HepG2 (cell line): Measurements from ENCODE around the gene ISCA2. TPM values are rescaled to one million over a fixed set of nuclear protein-coding genes. Genes with fewer than 3 reads are reported as not detected.

Experiments used
- ARID2 ChIP-seq: sonication (generic); formaldehyde crosslinking; IDR thresholded peaks from 2 replicates; pipeline ENCODE4 v1.8.1; 2022; ENCODE audit warnings: mild to moderate bottlenecking, missing genetic modification reagents, borderline replicate concordance
- HNF1A ChIP-seq, 2 experiments: sonication (generic) in 1 of 2; formaldehyde crosslinking in 1 of 2; IDR thresholded peaks; 2 replicates each; pipeline versions ENCODE4 v1.4.0 to v1.6.1; 2016 to 2020; ENCODE audit warnings: borderline replicate concordance in 1 of 2, low read depth in 1 of 2, mild to moderate bottlenecking in 1 of 2, missing genetic modification reagents in 1 of 2
- TRIM24 ChIP-seq: sonication (generic); formaldehyde crosslinking; IDR thresholded peaks from 2 replicates; pipeline ENCODE4 v1.8.0; 2022; ENCODE audit warnings: mild to moderate bottlenecking, missing genetic modification reagents
- ZBTB4 ChIP-seq: sonication (generic); formaldehyde crosslinking; IDR thresholded peaks from 2 replicates; pipeline ENCODE4 v1.4.0; 2020; ENCODE audit warnings: missing genetic modification reagents, mild to moderate bottlenecking, borderline replicate concordance
- ZNF224 ChIP-seq: sonication (generic); formaldehyde crosslinking; IDR thresholded peaks from 2 replicates; pipeline ENCODE4 v1.5.0; 2020; ENCODE audit warnings: mild to moderate bottlenecking, missing genetic modification reagents
- ZNF230 ChIP-seq: sonication (generic); formaldehyde crosslinking; IDR thresholded peaks from 2 replicates; pipeline ENCODE4 v1.4.0; 2020; ENCODE audit warnings: mild to moderate bottlenecking, missing genetic modification reagents
- ZNF253 ChIP-seq: sonication (generic); formaldehyde crosslinking; IDR thresholded peaks from 2 replicates; pipeline ENCODE4 v1.8.0; 2022; ENCODE audit warnings: mild to moderate bottlenecking, missing genetic modification reagents, borderline replicate concordance
- ZNF264 ChIP-seq: sonication (generic); formaldehyde crosslinking; IDR thresholded peaks from 2 replicates; pipeline ENCODE4 v1.4.0; 2020; ENCODE audit warnings: missing genetic modification reagents
- ZNF678 ChIP-seq: sonication (generic); formaldehyde crosslinking; IDR thresholded peaks from 2 replicates; pipeline ENCODE4 v1.4.0; 2020; ENCODE audit warnings: mild to moderate bottlenecking, missing genetic modification reagents
- polyA plus RNA-seq, 8 experiments: library from polyadenylated mRNA; depleted of rRNA in 3 of 8; stranded (reverse) in 7 of 8; unstranded in 1 of 8; fragments of >200 nt; fragmentation: Illumina TruSeq in 4 of 8; extraction: Trizol in 4 of 8; gene quantifications; 2 replicates each; pipeline versions ENCODE4 v1.2.1 to v1.2.3, GENCODE V29; 2011 to 2016; ENCODE audit warnings: low read depth in 4 of 8, missing spikeins in 1 of 8, mixed read lengths in 1 of 8; ENCODE audit not compliant: insufficient read depth in 1 of 8
- total RNA-seq, 5 experiments: library from RNA; depleted of rRNA; stranded (reverse); fragments of >200 nt; fragmentation: Illumina TruSeq; extraction: Trizol; gene quantifications; 2 replicates each; pipeline ENCODE4 v1.2.3, GENCODE V29; 2016; ENCODE audit warnings: low read depth in 1 of 5
- TF ChIP-seq, protein P1 (sequence below): IDR thresholded peaks from 2 replicates; pipeline ENCODE4 v1.6.1; 2012; ENCODE audit warnings: low read length, improper control_type of control experiment
- TF ChIP-seq, protein P2 (sequence below): sonication (generic); formaldehyde crosslinking; IDR thresholded peaks from 2 replicates; pipeline ENCODE4 v1.4.0; 2020; ENCODE audit warnings: missing genetic modification reagents
- TF ChIP-seq, protein P3 (sequence below): sonication (generic); formaldehyde crosslinking; IDR thresholded peaks from 2 replicates; pipeline ENCODE4 v1.8.0; 2022; ENCODE audit warnings: missing genetic modification reagents, mild to moderate bottlenecking, moderate library complexity, borderline replicate concordance

ISCA2 gene
- total and polyA plus RNA-seq, 2 of the 13 experiments (the other 11 are each of a cell fraction or from before 2014, with no cell fraction given) = 32.1 to 43.4 TPM

GRCh38 chr14:74492776-74493342, 706 bp upstream of the ISCA2 start, which contains the start of gene NPC2 (continued):
- TF ChIP-seq, protein P1, sequence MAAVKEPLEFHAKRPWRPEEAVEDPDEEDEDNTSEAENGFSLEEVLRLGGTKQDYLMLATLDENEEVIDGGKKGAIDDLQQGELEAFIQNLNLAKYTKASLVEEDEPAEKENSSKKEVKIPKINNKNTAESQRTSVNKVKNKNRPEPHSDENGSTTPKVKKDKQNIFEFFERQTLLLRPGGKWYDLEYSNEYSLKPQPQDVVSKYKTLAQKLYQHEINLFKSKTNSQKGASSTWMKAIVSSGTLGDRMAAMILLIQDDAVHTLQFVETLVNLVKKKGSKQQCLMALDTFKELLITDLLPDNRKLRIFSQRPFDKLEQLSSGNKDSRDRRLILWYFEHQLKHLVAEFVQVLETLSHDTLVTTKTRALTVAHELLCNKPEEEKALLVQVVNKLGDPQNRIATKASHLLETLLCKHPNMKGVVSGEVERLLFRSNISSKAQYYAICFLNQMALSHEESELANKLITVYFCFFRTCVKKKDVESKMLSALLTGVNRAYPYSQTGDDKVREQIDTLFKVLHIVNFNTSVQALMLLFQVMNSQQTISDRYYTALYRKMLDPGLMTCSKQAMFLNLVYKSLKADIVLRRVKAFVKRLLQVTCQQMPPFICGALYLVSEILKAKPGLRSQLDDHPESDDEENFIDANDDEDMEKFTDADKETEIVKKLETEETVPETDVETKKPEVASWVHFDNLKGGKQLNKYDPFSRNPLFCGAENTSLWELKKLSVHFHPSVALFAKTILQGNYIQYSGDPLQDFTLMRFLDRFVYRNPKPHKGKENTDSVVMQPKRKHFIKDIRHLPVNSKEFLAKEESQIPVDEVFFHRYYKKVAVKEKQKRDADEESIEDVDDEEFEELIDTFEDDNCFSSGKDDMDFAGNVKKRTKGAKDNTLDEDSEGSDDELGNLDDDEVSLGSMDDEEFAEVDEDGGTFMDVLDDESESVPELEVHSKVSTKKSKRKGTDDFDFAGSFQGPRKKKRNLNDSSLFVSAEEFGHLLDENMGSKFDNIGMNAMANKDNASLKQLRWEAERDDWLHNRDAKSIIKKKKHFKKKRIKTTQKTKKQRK = no peak
- TF ChIP-seq ARID2 (CRISPR knock-in tag) (no peak), ZBTB4 (no peak), TRIM24 (CRISPR knock-in tag) (no peak), HNF1A (IDR thresholded peaks at IDR 0.05; ENCODE audit: low read depth) (no peak), HNF1A (CRISPR knock-in tag; IDR thresholded peaks at IDR 0.05; ENCODE audit: borderline replicate concordance) (no peak), ZNF230 (no peak; the same call in 1 of the 2 replicates), ZNF224 (no peak), ZNF678 (CRISPR knock-in tag) (no peak; the same call in 1 of the 2 replicates), ZNF264 (no peak), ZNF253 (CRISPR knock-in tag) (no peak)
- TF ChIP-seq, protein P2, sequence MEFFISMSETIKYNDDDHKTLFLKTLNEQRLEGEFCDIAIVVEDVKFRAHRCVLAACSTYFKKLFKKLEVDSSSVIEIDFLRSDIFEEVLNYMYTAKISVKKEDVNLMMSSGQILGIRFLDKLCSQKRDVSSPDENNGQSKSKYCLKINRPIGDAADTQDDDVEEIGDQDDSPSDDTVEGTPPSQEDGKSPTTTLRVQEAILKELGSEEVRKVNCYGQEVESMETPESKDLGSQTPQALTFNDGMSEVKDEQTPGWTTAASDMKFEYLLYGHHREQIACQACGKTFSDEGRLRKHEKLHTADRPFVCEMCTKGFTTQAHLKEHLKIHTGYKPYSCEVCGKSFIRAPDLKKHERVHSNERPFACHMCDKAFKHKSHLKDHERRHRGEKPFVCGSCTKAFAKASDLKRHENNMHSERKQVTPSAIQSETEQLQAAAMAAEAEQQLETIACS = no peak
- TF ChIP-seq, protein P3, sequence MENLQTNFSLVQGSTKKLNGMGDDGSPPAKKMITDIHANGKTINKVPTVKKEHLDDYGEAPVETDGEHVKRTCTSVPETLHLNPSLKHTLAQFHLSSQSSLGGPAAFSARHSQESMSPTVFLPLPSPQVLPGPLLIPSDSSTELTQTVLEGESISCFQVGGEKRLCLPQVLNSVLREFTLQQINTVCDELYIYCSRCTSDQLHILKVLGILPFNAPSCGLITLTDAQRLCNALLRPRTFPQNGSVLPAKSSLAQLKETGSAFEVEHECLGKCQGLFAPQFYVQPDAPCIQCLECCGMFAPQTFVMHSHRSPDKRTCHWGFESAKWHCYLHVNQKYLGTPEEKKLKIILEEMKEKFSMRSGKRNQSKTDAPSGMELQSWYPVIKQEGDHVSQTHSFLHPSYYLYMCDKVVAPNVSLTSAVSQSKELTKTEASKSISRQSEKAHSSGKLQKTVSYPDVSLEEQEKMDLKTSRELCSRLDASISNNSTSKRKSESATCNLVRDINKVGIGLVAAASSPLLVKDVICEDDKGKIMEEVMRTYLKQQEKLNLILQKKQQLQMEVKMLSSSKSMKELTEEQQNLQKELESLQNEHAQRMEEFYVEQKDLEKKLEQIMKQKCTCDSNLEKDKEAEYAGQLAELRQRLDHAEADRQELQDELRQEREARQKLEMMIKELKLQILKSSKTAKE (CRISPR knock-in tag) = no peak
